Mucosa of gallbladder (tissue), 1 donor: ENCODE measurements around the gene GPR137B. TPM values are rescaled to one million over a fixed set of nuclear protein-coding genes. Genes with fewer than 3 reads are reported as not detected.

Experiments used
- DNase-seq: peaks from one replicate; pipeline ENCODE4 v3.0.0-alpha.2; 2020; ENCODE audit warnings: low spot score
- total RNA-seq: library from RNA; stranded (reverse); gene quantifications from one replicate; pipeline ENCODE4 v1.2.1, GENCODE V29; 2021
- donor health status: DM: no; HTN: no; CAD: no.

The GPR137B gene
- 30.5 TPM for total RNA-seq

DNA sequence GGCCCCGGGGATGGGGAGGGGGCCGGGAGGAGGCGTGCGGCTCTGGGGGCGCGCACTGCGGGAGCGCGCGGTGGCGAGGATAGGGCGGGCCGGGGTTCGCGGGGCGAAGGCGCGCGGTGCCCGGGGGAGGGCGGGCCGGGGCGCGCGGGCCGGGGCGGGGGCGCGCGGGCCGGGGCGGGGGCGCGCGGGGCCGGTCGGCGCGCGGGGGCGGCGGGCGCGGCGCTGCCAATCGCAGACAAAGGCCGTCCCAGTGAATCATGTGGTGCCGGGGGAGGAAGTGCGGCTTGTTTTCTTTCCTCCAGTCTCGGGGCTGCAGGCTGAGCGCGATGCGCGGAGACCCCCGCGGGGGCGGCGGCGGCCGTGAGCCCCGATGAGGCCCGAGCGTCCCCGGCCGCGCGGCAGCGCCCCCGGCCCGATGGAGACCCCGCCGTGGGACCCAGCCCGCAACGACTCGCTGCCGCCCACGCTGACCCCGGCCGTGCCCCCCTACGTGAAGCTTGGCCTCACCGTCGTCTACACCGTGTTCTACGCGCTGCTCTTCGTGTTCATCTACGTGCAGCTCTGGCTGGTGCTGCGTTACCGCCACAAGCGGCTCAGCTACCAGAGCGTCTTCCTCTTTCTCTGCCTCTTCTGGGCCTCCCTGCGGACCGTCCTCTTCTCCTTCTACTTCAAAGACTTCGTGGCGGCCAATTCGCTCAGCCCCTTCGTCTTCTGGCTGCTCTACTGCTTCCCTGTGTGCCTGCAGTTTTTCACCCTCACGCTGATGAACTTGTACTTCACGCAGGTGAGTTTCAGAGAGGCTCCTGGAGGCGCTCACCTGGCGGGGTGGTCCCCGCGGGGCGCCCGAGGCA is at the start of gene GPR137B:
GPR137B (plus strand) TSS at position 287 of the 851 bp plus-strand sequence; CDS start at position 371, 84 bp downstream.
- peak; percentile 59 for DNase-seq

DNA sequence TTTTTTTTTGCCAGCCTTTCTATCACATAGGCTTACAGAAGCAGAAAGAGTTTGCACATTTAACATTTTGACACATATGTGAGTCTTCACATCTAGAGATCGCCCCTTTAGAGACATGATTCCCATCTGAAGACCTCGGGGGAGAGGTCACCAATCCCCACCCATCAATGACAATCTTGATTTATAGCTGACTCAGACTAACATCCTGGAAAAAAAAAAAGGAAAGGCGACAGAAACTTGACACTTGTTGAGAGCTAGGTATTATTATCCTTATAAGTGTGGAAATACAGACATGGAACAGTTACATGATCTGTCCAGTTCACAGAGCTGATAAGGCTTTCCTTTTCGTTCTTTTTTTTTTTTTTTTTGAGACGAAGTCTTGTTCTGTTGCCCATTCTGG is 49.4 kb upstream of the GPR137B start:
- no peak for DNase-seq

DNA sequence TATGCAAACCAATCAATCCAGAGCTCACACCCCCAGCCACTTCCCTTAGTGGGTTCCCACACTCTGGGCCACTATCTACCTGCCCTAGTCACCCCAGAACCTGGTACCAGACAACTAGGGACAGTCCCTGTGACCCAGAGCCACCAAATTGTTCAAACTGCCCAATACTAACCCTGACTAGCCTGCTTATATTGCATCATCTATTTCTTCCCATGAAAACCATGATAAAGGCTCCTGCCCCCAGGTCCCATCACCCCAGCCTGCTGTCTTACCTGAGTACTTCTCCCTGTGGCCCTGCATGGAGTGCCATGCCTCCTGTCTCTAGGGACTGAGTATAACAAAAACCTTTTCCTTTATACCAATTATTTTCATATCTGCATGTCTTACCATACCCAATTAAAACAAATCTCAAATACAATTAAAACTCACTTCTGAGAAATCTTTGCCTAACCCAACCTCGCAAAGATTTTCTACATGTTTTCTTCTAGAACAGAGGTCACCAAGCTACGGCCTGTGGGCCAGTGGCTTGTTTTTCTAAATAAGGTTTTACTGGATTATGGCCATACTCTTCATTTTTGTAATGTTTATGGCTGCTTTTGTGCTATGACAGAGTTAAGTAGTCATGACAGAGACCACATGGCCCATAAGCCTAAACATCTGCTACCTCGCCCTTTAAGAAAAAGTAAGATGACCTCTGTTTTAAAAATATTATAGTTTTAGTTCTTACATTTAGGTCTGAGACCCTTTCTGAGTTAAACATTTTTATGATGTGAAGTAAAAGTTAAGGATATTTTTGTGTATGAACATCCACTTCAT is 46.4 kb upstream of the GPR137B start:
- DNase-seq: no peak

DNA sequence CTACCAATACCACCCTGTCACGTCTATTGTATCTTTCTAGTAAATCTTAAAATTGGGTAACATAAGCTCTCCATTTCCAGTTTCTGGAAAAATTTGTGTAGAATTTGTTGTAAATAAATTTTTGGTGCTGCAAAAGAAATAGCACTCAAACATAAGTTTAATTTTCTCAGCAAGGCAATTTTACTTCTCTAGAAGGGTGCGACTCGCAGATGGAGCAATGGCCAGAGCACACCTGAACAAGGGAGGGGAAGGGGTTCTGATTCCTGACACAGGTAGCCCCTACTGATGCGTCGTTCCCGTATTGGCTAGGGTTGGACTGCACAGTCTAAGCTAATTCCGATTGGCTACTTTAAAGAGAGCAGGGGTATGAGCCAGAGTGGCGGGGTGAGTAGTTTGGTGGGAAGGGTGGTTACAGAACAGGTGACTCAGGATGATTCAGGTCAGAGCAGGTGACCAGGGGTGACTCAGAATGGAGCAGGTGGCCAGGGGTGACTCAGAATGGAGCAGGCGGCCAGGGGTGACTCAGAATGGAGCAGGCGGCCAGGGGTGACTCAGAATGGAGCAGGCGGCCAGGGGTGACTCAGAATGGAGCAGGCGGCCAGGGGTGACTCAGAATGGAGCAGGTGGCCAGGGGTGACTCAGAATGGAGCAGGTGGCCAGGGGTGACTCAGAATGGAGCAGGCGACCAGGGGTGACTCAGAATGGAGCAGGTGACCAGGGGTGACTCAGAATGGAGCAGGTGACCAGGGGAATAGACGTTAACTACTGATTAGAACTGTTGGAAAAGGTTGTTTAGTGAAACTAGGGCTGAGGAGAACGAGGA is 45.5 kb upstream of the GPR137B start:
- peak; percentile 81 for DNase-seq

- no peak for DNase-seq
Observed at GRCh38 chr1:236098267-236098666, 44.1 kb upstream of the GPR137B start.

DNA sequence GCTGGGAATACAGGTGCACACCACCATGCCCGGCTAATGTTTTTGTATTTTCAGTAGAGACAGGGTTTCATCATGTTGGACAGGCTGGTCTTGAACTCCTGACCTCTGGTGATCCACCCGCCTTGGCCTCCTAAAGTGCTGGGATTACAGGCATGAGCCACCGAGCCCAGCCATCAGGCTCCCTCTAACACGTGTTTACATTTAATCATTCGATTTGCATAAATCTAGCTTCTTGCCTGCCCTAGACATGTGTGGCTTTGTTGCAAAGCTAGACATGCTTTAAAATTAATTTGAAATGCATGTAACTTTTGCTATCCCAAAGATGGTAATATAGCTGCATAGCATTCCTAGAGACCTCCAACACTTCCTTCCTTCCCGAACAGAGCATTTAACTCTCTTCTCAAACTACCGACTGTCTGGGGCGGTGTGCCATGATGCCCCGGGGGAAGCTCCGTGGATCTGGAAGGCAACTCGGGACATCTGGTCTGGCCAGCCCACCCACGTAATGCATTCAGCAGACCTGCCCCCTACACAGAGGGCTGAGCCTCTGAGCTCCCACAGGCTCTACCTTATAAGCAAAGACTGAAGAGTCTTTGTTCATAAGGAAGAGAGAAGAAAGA is 42.9 kb upstream of the GPR137B start:
- DNase-seq: no peak

DNA sequence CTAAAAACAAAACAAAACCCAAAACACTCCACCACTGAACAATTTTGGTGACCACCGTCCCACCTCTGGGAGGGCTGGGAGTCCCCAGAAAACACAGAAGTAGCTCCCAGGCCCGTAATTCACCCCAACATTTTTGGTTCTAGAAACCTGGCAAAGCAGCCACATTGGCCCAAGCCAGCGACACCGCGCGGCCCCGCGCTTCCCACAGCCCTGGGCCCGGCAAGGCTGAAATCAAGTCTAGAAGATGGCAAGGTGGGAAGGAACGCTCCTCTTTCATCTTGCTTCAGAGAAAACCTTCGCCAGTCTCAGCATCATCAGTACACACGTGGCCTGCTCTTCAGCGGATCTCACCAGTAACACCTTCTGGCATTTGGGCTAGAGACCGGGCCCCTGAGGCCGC is 41.5 kb upstream of the GPR137B start:
- no peak for DNase-seq

- DNase-seq: no peak
Observed at GRCh38 chr1:236101233-236102200, 40.8 kb upstream of the GPR137B start.

DNA sequence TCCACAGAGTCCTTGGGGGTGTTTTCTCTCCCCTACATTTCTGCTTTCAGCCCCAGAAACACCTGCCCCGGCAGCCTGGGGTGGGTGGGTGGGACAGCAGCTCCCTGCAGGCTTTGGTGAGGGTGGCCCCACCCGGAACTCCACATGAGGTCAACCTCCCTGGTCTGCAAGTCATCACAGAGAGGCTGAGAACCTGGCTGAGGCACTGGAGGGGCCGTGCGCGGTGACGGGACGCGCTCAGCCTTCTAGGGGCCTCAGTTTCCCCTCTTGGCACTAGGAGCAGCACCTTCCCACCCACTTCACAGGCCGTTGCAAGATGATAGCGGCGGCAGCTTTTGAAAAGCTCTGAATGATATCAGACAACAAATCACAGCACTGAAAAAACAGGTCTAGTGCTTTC is 39.7 kb upstream of the GPR137B start:
- no peak for DNase-seq

GRCh38 chr1:236103059-236103458 is 39.3 kb upstream of the GPR137B start:
- no peak for DNase-seq

DNA sequence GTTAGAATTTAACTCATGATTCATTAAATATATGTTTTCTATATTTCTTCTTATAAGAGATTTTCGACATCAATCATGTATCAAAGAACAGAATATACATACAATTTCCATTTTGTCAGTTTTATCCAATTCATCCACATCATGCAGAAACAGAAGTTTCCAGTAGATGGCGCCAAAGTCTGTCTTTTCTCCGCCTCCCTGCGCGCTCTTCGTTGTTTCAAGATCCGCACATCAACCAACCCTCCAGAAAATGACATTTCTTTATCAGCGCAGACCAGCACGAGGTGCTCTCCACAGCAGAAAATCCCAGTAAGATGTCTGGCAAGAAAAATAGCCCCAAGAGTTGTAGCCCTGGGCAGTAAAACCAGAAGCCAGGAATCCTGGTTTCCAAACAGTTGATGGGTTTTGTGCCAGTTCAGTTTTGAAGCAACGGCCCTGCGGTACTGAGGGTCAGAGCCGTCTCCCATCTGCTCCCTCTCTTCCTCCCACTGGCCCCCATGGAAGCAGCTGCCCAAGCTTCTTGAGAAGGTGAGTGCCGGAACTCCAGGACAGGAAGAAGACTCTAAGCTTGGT is 38.6 kb upstream of the GPR137B start:
- peak; percentile 62 for DNase-seq

DNA sequence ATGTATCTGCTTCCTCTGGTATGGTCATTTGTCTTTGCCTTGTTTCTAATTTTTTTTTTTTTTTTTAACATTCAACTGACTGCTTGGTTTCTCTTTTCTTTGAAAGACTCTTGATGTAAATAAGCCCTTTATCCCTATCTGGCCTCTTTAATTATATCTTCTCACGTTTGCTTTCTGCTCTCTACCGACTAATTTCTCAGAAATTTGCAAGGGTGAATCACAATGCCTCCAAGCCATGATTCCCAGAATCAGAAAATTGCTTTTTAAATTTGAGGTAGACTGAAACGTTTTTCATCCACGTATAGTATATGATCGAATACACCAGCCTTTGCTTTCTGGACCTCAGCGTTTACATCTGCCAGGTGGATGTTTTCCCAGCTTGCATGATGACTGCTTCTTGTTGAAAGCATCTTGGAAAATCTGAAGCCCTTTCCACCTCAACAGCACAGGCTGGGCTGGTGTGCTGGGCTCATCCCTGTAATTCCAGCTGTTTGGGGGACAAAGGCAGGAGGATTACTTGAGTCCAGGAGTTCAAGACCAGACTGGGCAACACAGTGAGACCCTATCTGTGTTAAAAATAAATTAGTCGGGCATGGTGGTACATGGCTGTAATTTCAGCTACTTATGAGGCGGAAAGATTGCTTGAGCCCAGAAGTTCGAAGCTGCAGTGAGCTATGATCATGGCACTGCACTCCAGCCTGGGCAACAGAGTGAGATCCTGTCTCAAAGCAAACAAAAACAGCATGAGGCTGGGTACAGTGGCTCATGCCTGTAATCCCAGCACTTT is 35.0 kb upstream of the GPR137B start:
- no peak for DNase-seq

DNA sequence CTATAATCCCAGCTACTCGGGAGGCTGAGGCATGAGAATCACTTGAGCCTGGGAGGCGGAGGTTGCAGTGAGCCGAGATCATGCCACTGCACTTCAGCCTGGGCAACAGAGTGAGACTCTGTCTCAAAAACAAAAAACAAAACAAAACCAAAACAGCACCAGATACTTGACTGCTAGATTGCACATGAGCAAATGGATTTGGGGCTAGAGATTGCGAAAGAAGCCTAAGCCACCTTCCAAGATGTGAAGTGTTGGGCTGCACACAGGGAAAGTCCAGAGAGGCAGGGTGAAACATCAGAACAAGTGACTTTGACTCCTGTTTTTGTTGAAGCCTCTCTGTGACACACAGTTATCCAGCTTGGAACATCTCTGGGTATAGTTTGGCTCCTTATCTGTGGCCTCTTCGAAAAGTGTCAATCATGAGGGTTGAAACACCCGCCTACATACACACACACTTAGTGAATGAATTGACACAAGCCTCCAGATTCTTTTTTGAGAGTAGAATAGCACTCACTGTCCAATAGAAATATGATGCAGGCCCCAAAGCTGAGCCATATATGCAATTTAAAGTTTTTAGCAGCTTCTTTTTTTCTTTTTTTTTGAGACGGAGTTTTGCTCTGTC is 34.2 kb upstream of the GPR137B start:
- DNase-seq: no peak

DNA sequence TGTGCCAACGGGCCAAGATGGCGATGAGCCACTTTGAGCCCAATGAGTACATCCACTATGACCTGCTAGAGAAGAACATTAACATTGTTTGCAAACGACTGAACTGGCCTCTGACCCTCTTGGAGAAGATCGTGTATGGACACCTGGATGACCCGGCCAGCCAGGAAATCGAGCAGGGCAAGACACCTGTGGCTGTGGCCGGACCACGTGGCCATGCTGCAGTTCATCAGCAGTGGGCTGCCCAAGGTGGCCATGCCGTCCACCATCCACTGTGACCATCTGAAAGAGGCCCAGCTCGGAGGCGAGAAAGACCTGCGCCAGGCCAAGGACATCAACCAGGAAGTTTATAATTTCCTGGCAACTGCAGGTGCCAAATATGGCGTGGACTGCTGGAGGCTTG is 32.2 kb upstream of the GPR137B start:
- DNase-seq: no peak

GRCh38 chr1:236111527-236112331 is 30.6 kb upstream of the GPR137B start:
- DNase-seq: no peak

DNA sequence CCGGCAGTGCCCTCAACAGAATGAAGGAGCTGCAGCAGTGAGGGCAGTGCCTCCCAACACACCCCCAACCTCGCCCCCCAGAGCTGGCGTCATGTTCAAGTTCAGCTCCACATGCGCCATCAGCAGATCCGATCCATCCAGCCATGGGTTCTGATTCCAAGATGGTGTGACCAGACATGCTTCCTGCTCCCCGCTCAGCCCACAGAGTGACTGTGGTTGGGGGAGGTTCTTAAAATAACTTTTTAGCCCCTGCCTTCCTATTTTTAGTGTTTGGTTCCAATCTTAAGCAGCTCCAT is 30.1 kb upstream of the GPR137B start:
- DNase-seq: no peak

- no peak for DNase-seq
Observed at GRCh38 chr1:236113324-236114032, 28.9 kb upstream of the GPR137B start.
